HG03025 (cell line): ENCODE data around the gene PARD3B.

Source experiments
- ATAC-seq: cut with Tn5 transposase; IDR thresholded peaks from one replicate; pipeline ENCODE4 v1.9.1; 2021; ENCODE audit warnings: mild to moderate bottlenecking, moderate library complexity; ENCODE audit not compliant: unreplicated experiment, low FRiP score

Gene PARD3B

DNA sequence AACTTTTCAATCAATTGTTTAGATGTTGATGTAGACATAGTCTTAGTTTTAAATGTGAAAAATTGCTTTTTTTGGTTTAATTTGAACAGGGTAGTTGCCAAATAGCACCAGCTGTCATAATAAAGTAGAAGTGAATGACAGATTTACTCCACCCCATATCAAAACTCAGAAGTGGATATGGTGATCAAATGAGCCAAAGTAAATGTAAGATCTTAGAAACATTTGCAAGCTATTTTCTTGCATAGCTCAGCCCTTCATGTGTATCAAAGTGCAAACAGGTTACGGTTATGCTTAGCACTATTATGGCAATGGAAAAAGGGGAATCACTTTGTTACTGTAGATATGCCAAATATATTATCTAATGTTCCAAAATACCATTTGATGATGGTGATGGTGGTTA lies 596.1 kb downstream of the PARD3B start:
- no peak for ATAC-seq

DNA sequence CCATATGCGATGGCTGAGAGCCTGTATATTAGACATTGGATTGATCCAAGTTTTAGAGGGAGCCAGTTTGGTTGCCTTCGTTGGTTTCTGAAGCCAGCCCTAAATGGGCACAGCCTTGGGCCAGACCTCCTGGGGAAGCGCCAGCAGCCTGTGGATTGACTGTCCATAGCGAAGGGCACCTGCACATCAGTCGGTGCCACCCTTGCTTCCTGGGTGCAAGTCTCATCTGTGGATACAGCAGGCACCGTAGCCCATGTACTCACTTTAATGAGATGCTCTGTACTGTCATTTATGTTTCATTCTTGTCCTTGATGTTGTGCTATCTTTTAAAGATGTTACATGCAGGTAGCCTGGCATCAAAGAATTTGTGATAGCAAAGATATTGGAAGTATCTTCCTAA lies 600.6 kb downstream of the PARD3B start:
- no peak for ATAC-seq

DNA sequence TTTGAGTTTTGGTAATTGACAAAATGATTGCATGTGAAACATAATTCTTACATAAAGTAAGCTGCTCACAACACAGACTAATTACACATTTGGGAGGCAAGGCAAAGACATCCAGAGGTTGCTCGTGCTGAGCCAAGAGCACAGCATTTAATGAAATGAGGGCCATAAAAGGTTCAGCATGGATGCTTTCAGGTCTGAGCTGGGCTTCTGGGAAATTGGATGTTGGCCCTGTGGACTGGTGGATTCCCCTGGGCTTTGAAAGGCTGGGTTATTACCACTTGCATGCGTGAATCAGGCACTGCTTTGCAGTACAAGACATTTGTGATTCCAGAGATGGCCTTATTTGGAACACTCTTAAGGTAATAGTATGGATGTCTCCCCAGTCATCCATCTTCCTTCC lies 603.5 kb downstream of the PARD3B start:
- ATAC-seq = no peak

GRCh38 chr2:205156457-205156856 lies 611.2 kb downstream of the PARD3B start:
- ATAC-seq = no peak

- no peak for ATAC-seq
Measured at GRCh38 chr2:205158404-205158803, 613.1 kb downstream of the PARD3B start.

- no peak for ATAC-seq
Measured at GRCh38 chr2:205161156-205161839, 616.0 kb downstream of the PARD3B start.

DNA sequence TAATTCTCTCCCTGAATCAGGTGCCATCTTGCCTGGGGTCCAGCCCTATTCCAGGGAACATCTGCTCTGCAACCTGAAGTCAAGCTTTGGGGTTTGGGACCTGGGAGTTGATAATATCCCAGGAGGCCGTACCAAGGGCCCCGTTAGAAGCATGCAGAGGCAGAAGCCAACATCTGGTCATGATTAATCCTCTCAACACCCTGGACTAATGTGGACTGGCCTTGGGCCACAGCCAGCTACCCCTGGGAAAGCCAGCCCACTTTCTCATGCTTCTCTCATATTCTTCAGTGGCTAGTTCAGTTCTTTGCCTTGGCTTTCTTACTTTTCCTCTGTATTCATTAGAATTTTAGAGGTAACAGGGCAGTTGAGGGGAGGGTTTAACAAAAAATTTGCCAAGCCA lies 621.5 kb downstream of the PARD3B start:
- no peak for ATAC-seq

DNA sequence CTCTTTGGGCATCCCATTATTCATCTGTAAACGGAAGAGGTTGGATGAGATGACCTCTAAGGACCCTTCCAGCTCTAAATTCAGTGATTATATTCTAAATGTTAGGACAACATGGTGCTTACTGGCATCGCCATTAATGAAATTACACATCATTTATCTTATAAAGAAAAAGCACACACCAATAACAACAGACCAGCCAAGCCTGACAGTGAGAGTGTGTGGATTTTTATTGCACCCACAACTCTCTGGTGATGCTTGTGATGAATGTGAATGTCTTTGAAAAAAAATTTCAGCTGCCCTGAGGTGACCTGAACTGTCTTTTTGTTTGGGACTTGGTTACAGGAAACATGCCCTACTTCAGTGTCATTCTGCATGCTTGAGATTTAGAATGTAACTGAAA lies 623.7 kb downstream of the PARD3B start:
- no peak for ATAC-seq

- ATAC-seq = no peak
Measured at GRCh38 chr2:205169464-205169863, 624.2 kb downstream of the PARD3B start.

DNA sequence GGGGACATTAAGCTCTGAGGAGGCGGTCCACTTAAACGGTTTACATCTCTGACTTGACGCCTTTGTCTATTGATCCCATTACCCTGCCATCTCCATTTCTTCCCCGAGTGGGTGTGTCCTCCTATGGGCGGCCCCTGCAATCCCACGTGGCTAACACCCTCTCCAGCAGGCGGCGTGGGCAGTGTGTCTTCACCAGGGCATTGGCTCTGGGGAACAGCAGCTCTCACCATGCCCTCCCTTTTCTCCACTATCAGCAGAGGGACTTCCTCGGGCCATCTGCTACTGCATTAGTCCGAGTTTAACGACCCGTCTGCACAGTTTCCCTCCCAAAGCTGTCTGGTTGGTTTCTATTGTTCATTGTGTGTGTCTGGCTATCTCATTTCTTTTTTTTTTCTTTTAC lies 625.1 kb downstream of the PARD3B start:
- no peak for ATAC-seq

- no peak for ATAC-seq
Measured at GRCh38 chr2:205171261-205171940, 626.1 kb downstream of the PARD3B start.

- no peak for ATAC-seq
Measured at GRCh38 chr2:205175831-205176230, 630.6 kb downstream of the PARD3B start.

DNA sequence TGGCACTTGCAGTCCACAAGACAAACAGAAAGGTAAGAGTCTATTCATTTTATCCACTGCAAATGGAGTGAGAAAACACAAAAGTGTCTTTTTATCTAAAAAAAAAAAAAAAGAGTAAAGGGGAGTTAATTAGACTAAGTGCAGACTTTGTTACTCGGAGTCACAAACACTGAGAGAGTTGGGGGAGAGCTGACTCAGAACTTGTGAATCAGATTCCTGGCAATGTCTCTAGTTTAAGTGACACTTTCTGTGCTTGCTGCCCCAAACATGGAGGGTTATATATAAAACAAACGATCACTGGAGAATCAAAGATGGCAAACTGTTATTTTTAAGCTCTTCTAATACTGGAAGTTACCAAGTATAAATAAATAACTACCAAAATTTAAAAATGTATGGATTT lies 631.3 kb downstream of the PARD3B start:
- ATAC-seq = no peak

- no peak for ATAC-seq
Measured at GRCh38 chr2:205177546-205177945, 632.3 kb downstream of the PARD3B start.

GRCh38 chr2:205180730-205181129 lies 635.5 kb downstream of the PARD3B start:
- no peak for ATAC-seq

GRCh38 chr2:205187731-205188130 lies 642.5 kb downstream of the PARD3B start:
- no peak for ATAC-seq

GRCh38 chr2:205188239-205189138 lies 643.2 kb downstream of the PARD3B start:
- ATAC-seq = no peak

GRCh38 chr2:205189301-205189700 lies 644.0 kb downstream of the PARD3B start:
- ATAC-seq = no peak

- no peak for ATAC-seq
Measured at GRCh38 chr2:205190528-205190927, 645.3 kb downstream of the PARD3B start.

GRCh38 chr2:205193125-205193835 lies 648.0 kb downstream of the PARD3B start:
- ATAC-seq = no peak

- ATAC-seq = no peak
Measured at GRCh38 chr2:205193836-205194228, 648.6 kb downstream of the PARD3B start.
